ENCODE measurements around the gene TMEM51.
"Not testable (repeated sequence)": the region's sequence is repeated elsewhere in the genome, so short reads cannot be mapped to it uniquely, and the experiment has no call there.

The TMEM51 gene

DNA sequence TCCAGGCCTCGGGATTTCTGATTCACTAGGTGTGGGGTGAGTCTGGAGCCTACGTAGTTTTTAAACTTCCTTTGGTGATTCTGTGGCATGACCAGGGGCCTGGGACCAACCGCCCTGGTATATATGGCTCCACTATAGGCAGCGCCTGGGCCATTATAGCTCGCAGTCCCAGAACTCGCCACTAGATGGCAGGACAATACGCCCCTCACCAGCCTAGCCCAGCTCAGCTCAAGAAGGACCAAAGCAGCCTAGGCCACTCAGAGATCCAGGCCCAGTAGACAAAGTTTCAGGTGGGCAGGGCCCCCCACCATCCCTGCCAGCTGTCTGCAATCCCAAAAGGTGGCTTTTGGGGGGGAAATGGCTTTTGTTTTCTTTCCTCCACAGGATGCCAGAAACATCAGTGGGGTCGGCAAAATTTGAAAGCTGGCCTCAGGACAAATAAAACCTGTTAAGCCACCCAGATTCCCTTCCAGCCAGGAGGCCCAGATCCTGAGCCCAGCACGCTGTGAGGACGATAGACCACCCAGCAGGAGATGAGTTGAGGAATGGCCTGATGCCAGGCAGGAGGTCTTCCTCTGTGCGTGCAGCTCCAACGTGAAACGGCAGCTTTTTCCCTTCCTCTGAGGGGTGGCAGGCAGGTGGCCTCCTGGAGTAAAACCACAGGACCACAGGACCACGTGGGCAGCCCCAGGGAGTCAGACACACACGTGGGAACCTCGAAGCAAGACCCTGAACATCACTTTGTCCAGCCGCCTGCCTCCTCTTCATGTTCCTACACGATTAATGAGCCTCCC lies 24.8 kb upstream of the TMEM51 start:
- peak; percentile 20 to 36 for DNase-seq

DNA sequence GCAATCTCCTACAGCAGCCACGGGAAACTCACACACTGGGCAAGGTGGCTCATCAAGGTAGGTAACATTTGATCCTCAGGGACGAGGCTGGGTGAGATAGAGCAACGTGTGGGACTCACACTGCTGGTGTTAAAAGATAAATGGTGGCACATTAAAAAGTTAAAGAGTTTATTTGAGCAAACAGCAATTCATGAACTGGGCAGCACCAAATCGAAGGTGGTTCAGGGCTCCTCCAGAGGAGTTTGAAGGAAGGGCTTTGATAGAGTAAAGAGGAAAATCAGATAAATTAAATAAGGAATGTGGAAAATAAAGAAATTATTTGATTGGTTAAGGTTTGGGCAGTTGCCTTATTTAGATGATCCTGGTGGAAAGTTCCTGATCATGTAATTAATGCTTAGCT lies 23.6 kb upstream of the TMEM51 start:
- DNase-seq: no peak

DNA sequence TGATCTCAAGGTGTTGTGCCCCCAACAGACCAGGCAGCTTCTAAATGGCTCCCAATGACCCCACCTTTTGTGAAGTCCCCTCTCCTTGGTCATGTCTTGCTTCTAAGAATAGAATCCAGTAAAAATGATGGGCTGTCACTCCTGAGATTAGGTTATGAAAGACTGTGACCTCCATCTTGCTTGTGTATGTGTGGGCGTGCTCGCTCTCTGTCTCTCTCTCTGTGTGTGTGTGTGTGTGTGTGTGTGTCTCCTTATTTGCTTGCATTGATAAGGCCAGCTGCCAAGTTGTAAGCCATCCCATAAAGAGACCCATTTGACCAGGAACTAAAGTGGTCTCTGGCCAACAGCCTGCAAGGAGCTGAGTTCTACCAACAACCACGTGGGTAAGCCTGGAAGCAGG lies 22.9 kb upstream of the TMEM51 start:
- no peak for DNase-seq

DNA sequence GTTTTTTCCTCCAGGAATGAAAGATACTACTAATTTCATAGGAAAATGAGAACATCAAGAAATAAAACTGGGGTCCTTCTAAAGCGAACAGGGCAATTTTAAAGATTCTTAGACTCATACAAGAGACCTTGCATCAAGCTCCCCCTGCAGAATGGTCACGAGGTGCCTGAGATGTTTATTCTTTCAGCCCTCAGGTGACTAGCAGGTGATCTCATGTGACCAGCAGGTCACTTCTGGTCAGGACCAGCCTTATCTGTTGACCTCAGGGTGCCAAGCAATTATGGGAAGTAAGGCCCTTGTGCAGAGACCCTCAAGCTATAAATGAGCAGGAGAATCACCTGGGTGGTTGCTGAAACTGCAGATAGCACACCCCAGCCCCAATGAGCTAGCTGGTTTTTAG lies 20.6 kb upstream of the TMEM51 start:
- no peak for DNase-seq

DNA sequence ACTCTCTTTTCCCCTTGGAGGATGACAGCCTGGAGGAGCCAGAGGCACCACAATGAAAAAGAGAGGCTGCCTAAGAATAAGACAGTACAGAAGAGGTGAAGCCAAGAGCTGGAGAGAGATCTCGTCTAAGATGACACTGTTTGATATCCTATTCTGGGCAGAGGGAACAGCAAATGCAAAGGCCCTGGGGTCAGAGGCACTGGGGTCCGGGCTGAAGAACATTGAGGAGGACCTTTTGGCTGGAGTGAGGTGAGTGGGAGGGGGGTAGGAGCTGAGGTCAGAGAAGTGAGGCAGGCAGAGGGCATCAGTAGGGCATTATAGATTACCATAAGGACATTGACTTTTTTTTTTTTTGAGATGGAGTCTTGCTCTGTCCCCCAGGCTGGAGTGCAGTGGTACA lies 19.3 kb upstream of the TMEM51 start:
- no peak for DNase-seq

DNA sequence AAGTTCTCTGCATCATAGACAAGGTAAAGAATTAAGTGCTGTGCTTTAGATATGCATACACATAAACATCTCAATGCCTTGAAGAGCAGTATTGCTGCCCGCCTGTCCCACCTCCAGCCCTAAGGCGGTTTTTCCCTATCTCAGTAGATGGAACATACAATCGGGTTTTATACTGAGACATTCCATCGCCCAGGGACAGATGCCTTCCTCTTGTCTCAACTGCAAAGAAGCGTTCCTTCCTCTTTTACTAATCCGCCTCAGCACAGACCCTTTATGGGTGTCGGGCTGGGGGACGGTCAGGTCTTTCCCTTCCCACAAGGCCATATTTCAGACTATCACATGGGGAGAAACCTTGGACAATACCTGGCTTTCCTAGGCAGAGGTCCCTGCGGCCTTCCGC lies 17.9 kb upstream of the TMEM51 start:
- not testable (repeated sequence) for DNase-seq

DNA sequence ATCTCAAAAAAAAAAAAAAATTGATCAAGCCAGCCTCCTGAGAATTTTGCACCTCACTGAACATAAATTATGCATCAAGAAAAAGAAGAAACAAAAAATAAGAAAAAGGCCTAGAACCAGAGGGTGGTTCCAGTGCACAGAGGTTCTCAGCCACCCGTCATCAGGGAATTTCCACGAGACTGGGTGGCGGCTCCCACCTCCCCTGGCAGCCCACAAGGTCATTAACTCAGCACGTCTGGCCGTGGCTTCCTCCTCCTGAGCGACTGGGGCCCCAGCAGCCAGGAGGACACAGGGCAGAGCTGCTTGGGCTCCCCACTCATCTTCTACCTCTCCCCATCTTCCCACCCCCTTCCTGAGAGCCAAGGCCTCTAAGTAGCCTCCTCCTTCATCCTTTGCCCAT lies 15.7 kb upstream of the TMEM51 start:
- DNase-seq: no peak

DNA sequence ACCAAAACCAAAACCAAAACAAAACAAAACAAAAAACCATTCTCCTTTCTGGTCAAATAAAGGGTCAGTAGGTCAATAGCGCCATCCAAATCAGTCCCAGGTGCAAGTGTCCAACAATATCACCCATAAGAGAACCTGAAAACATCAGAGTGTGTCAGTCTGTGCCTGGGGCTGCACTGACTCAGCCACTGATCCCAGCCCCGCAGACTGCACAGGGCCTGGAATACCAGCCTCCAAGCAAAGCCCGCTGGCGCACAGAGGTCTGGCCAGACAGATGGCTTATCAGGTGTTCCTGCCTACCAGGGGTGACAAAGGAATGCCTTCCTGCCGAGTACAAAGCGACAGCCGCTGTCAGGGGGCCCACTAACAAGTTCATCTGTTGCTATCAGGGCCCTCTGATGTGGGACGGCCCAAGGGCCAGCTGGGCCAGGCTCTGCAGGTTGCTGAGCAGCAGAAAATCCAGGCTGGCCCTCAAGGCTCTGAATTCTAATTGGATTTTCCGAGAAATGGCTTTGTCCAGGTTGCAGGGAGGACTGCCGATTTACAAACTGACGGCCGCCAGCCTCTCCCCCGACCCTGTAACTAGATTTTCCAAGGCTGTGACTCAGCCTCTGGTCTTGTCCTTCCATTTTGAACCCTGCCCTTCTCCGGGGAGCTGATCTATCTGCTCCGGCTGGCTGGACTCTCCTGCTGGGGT lies 13.7 kb upstream of the TMEM51 start:
- no peak for DNase-seq

DNA sequence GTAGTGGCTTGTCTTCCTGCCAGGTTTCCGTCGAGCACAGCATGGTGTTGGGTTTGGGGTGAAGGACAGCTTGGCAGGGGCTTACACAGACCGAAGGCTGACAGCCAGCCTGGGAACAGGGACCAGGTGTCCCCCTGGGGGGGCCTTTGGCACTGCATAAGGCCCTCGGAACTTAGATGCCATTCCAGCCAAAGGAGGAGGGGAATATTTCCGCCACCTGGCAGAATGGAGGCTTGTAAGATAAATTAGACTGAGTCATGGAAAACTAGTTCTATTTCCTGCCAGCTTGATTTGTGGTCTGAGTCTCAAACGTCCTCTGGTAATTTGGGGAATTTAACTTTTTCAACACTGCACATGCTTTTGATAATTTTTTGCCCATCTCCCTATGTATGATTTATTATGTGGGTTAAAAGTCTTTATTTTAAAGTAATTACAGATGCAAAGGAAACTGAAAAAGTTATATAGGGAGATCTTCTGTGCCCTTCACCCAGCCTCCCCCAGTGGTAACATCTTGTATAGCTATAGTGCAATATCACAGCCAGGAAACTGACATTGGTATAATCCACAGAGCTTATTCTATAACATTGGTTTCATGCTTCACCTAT lies 11.5 kb upstream of the TMEM51 start:
- DNase-seq: no peak

DNA sequence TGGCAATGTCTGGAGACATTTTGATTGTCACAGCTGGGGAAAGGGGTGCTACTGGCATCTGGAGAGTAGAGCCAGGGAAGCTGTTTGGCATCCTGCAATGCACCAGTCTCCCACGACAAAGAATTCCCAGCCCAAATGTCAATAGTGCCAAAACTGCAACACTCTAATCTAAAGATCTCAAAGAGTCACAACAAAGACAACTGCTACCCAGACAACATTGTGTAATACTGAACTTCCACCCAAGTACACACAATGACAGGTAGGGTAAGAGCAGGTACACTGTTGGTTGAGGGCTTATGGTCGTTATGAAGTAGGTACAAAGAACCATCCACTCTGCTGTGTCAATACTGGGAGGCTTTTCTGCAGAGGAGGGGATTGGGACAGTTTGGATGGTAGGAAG lies 8.2 kb upstream of the TMEM51 start:
- no peak for DNase-seq

DNA sequence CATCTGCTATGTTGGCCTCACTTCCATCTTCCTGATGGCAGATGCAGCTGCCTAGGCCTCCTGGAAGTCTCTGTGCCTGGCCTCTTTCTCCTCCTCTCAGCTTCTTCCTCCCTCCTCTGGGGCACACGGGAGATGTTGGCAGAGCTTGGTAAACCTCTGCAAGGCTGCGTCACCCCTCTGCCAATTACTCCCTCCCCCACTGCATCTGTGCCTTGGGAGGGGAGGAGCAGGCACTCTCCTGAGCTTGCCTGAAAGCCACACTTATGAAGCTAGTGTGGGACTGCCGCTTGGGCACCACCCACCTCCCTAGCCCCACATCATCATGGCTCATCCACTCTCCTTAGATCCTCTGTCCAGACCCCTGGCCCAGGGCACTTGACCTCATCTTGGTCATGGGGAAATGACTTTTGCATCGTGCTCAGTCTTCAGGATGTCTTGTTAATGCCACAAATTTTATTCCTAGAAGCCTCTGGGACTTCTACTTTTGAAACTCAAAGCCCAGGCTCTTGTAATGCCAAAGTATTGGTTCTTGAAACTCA lies 7.3 kb upstream of the TMEM51 start:
- DNase-seq: no peak

DNA sequence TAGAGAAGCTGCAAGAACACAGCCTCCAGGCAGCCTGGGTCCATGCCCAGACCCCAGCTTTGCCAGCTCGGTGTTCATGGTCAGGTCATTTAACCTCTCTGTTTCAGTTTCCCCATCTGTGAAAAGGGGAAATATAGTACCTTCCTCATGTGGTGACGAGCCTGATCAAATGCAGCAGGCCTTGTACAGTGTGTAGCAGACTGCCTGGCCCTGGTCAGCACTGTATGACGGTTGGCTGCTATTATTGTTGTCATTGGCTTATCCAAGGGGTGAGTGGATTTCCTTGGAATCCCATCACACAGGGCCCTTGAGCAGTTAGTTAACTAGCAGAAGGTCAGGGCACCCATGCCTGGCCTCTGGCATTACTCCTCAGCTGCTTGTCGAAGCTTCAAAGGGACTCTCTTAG lies 6.6 kb upstream of the TMEM51 start:
- no peak for DNase-seq

DNA sequence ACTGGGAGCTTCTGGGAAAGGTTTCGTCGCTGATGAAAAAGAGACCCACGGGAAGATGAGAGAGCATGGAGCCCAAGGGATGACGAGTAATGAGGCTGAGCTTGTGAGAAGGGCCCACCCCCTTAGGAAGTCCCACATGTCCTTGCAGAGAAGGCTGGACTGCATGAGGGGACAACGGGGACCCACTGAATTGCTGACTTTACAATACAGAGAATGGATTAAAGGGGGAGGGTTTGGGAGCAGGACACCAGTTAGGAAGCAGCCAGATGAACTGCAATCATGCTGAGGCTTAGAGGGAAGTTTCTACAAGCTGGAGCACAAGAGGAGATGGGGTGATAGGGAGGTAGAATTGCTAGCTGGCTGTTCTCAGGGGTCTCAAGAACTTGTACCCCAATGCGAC lies 5.5 kb upstream of the TMEM51 start:
- no peak for DNase-seq

DNA sequence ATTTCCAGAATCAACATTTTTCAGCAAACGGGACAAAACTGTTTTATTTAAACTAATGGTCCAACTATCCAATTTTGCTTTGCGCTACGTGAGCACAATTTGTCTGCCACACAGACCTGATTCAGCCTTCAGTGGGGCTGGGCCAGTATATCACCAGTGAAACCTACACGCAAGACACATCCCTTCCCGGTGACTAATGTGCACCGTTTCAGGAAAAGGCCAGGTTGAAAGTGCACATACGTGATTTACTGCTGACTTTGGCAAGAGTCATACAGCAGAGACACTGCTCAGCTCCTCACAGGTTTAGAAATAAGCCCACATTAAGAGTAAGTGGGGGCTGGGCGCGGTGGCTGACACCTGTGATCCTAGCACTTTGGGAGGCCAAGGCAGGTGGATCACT lies 5.1 kb upstream of the TMEM51 start:
- DNase-seq: no peak

DNA sequence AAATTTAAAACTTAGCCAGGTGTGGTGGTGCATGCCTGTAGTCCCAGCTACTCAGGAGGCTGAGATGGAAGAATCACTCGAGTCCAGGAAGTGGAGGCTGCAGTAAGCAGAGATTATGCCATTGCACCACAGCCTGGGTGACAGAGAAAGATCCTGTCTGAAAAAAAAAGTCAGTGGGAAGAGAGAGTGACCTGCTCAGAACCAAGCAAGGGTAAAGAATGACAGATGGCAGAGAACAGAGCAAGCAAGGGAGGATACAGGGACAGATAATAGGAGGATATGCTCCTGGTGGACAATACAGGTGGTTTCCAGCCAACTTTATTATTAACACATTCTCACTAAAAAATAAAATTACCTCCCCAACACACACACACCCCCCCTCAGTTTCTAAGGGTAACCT lies 4.6 kb upstream of the TMEM51 start:
- DNase-seq: no peak

DNA sequence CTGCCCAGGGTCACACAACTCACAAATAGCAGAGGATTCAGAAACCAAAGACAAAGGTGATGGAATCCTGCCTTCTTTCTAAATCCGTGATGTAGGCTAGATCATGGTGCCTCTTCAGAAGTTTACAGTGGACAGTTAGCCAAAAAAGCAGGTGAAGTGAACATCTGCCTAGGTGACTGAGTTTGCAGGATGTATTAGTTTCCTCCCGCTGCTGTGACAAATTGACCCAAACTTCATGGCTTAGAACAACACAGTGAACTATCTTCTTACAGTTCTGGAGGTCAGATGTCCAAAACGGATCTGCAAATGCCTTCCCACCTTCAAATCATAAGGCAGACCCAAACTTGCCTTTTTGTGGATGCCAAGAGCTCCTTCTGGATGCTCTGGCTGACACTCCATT lies 3.2 kb upstream of the TMEM51 start:
- no peak for DNase-seq

DNA sequence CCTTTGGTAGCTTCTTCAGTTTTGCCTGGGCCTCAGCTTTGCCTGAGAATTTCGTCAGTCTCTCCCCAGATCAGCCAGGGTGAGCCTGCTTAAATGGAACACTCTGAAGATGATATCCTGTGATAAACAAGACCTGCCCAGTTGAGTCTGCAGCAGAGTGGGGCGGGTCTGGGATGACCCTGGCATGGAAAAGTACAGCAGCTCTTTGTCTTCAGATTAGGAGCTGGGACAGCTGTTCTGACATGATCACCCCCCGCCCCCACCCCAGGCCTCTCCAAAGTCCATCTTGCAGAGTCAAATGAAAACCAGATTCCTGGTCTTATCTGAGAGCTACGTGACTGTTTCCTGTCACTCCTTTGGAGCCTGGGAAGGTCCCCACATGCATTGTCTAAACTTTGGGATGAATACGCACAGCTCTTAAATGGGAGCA lies 2.2 kb upstream of the TMEM51 start:
- DNase-seq: no peak

DNA sequence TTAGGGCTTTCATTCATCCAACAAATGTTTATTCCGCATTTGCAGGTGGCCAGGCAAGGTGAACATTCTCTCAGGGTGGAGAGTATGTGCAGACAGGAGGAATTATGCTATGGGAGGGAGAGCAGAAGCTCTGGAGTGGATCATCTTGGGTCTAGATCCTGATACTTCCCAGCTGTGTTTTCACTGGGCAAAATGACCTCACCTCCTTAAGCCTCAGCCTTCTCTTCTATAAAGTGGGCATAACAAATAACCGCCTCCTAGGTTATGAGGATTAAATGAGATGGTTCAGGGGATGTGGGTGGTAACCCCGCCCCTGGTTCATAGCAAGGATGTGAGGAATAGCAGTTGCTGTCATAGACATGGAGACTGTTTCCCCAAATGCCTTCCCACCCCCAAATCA lies 1.7 kb upstream of the TMEM51 start:
- no peak for DNase-seq

DNA sequence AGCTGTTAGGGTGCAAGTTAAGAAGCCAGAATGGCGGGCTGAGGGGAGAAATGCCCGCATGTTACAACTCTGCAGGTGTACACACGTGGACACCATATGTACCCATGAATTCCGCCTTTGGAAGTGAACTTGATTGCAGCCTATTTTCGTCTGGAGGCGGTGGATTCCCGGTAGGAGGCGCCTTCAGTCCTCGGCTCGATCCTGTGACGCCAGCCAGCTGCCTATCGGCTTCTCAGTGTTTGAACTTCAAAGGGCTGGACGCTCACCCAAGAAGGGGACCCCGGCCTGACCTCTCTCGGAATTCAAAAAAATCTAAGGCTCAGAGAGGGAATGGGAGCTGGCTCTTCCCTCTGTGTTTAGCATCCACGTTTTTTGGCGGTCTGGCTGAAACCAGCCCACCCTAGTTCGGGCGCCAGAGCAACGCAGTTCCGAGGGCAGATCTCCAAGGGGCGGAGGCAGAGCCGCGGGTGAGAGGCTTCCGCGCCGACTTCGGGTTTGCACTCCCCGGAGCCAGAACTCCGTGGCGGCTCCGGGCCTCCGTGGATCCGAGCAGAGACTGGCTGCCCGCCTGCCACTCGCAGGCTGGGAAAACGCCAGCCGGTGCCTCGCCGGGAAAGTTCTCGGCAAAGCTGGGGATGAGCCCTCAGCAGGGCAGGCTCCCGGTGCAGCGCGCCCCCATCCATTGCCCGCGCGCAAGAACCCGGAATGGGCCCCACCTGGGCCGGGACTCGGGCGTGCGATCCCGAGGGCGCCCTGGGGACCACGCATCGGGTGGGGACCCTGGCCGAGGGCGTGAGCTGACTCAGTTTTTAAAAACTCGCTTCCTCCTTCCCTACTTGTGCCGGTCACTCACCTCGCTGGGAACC lies 996 bp upstream of the TMEM51 start:
- peak in 1 of 2 experiments; percentile 17 for DNase-seq

DNA sequence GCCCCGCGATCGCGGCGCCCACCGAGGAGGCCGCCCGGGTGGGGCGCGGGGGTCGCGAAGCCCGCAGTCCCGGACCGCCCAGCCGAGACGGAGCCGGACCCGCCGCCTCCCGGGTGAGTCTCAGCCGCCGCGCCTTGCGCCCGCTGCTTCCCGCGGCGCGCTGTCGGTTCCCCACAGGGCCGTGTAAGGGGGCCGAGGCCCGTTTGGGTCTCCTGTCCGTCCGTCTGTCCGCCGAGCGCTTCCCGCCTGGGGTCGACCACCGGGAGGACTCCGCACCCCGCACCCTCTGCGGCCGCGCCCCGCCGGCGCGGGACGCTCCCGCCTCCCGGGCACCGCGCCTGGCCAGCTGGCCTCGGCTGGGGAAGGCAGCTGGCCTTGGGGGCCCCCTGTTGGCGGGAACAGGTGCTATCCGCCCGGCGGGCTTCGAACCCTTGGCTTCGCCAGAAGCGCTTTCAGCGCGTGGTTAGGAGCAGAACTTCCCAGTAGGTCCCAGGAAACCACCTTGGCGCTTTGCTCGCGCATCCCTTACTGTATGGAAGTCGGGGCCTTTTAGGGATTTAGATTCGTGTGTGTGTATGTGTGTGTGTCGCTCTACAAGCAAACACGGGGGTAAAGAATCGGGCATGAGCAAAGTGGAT lies 414 bp downstream of the TMEM51 start:
- DNase-seq: peak in 1 of 2 experiments; percentile 4

DNA sequence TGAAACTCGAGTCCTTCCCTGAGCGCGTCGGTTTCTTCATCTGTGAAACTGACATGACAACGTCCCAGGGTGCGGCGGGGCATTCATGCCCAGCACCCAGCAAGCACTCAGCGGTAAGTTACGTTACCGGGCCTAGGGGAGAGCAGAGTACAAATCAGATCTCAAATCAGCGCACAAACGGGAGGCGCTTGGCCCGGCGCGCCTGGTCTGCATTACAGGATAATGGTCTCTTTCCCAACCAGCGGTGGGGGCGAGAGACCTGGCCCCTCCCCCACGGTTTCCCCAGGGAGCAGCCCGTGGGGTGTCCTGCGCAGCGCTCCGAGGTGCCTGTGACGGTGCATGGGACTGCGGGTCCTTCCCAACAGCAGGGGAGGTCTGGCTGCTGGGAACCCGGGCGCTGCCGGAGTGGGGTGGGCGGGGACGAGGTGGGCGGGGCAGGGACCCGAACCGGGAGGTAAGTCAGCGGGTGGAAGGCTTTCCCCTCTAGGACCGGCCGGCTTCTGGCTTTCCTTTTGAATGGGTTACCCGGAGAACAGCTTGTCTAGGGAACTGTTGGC lies 1.0 kb downstream of the TMEM51 start:
- DNase-seq: no peak

DNA sequence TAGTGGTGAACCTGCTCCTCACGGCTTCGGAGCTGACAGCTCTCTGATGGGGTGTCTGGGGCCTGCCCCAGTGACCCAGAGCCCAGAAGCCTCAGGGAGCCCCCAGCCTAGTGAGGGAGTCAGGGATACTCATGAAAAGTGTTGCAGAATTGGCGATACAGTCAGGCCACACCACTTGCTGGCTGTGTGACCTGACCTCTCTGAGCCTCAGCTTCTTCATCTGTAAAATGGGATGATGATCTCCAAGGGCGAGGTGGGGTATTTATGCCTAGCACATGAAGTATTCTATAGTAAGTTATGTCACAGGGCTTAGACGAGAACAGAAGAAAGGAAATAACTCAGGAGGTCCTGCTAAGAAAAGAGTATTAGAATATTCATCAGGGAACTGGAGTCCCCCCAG lies 1.6 kb downstream of the TMEM51 start:
- DNase-seq: no peak
